Osteoblast (primary cell): ENCODE measurements around the gene DBNDD2. TPM values are rescaled to one million over a fixed set of nuclear protein-coding genes. Genes with fewer than 3 reads are reported as not detected.

ENCODE experiments used
- DNase-seq: peaks from one replicate; pipeline ENCODE4 v3.0.0; 2011; ENCODE audit warnings: low spot score, mixed read lengths; ENCODE audit not compliant: insufficient read length; ENCODE audit errors: missing footprints
- H2AFZ ChIP-seq: 2 replicates; pipeline ENCODE4 v1.6.0; 2011; ENCODE audit warnings: mild to moderate bottlenecking, low read length
- H3K27ac ChIP-seq: 2 replicates; pipeline ENCODE4 v1.5.1; 2011; ENCODE audit warnings: mild to moderate bottlenecking, low read depth, low read length, moderate library complexity
- H3K27me3 ChIP-seq: 2 replicates; pipeline ENCODE4 v1.6.0; 2012; ENCODE audit warnings: mild to moderate bottlenecking, control low read depth, inconsistent platforms, low read length, moderate library complexity; ENCODE audit not compliant: insufficient read depth
- H3K36me3 ChIP-seq: 2 replicates; pipeline ENCODE4 v1.5.1; 2011; ENCODE audit warnings: mild to moderate bottlenecking, low read length, control low read depth, moderate library complexity; ENCODE audit not compliant: insufficient read depth
- H3K4me1 ChIP-seq: 2 replicates; pipeline ENCODE4 v1.5.1; 2011; ENCODE audit warnings: mild to moderate bottlenecking, low read length, control low read depth, moderate library complexity; ENCODE audit not compliant: insufficient read depth
- H3K4me2 ChIP-seq: 2 replicates; pipeline ENCODE4 v1.6.0; 2011; ENCODE audit warnings: mild to moderate bottlenecking, low read length; ENCODE audit not compliant: insufficient read depth
- H3K4me3 ChIP-seq: fragments of 200-600 bp; sonication (generic); 3 replicates; pipeline ENCODE4 v1.5.1; 2012; ENCODE audit warnings: mild to moderate bottlenecking, low read length, inconsistent platforms; ENCODE audit not compliant: insufficient read depth
- H3K79me2 ChIP-seq: 2 replicates; pipeline ENCODE4 v1.6.0; 2012; ENCODE audit warnings: mild to moderate bottlenecking, low read length, control low read depth, inconsistent platforms; ENCODE audit not compliant: insufficient read depth
- H3K9me3 ChIP-seq: 2 replicates; pipeline ENCODE4 v1.5.1; 2011; ENCODE audit warnings: low read depth, low read length, control low read depth
- H4K20me1 ChIP-seq: 2 replicates; pipeline ENCODE4 v1.6.0; 2012; ENCODE audit warnings: mild to moderate bottlenecking, low read length, control low read depth; ENCODE audit not compliant: insufficient read depth
- total RNA-seq: library from RNA; depleted of rRNA; stranded (reverse); fragments of >200 nt; gene quantifications from 2 replicates; pipeline ENCODE4 v1.2.3, GENCODE V29; 2012
- TF ChIP-seq, protein P1 (sequence below): IDR thresholded peaks from 2 replicates; pipeline ENCODE4 v1.5.1; 2011; ENCODE audit warnings: mild to moderate bottlenecking, low read depth, low read length, moderate library complexity; ENCODE audit errors: extremely low read depth

DBNDD2 gene
- total RNA-seq, 1 donor: 8.7 TPM

DNA sequence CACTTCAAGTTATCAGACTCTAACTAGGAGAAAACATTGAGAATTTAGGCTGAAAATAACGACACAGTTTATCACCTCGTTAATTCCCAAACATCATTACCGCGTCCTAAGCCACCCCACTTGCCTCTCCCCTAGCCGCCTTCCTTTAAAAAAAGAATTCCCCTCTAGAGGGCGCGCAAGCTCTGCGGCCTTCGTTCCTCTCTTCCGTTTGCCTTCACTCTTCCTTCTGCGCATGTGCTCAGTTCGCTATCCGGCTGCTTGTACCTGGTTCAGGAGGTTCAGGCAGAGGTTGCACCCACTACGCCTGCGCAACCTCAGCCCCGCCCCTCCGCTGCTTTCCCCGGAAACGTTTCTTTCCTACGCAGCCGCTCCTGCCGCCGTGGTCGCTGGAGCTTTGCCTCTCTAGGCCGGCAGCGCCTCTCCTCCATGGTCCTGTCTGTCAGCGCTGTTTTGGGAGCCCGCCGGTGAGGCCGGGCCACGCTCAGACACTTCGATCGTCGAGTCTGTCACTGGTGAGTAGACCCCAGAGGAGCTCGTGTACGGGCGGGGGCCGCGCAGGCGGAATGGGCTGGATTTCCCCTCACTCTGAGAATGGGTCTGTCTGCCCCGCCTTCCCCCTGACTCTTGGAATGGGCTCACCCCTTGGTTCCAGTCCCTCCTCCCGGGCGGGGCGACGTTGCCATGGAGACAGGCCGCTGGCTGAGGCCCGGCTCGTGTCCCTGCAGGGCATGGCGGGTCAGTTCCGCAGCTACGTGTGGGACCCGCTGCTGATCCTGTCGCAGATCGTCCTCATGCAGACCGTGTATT is 45.1 kb upstream of the DBNDD2 start, which contains the start of gene SYS1:
TSS of gene SYS1 (plus strand) at position 353 of the 807 bp plus-strand sequence. CDS start at position 729, 376 bp downstream.
- H3K79me2 ChIP-seq: peaks cover 25% of the 10 kb centered on the region
- no peaks in the 10 kb centered on the region for H3K27me3 ChIP-seq
- H3K27ac ChIP-seq: peak within 1 kb of the TSS; percentile 89
- H4K20me1 ChIP-seq: peaks cover 5% of the 10 kb centered on the region
- TF ChIP-seq, protein P1, sequence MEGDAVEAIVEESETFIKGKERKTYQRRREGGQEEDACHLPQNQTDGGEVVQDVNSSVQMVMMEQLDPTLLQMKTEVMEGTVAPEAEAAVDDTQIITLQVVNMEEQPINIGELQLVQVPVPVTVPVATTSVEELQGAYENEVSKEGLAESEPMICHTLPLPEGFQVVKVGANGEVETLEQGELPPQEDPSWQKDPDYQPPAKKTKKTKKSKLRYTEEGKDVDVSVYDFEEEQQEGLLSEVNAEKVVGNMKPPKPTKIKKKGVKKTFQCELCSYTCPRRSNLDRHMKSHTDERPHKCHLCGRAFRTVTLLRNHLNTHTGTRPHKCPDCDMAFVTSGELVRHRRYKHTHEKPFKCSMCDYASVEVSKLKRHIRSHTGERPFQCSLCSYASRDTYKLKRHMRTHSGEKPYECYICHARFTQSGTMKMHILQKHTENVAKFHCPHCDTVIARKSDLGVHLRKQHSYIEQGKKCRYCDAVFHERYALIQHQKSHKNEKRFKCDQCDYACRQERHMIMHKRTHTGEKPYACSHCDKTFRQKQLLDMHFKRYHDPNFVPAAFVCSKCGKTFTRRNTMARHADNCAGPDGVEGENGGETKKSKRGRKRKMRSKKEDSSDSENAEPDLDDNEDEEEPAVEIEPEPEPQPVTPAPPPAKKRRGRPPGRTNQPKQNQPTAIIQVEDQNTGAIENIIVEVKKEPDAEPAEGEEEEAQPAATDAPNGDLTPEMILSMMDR: peak; percentile 98
- peaks cover 41% of the 10 kb centered on the region for H3K4me1 ChIP-seq
- no peaks in the 10 kb centered on the region for H3K9me3 ChIP-seq
- peak within 1 kb of the TSS; percentile 96 for H3K4me2 ChIP-seq
- H3K36me3 ChIP-seq: peaks cover 22% of the 10 kb centered on the region
- peak within 1 kb of the TSS; percentile 98 for H2AFZ ChIP-seq
- peak; percentile 98 for DNase-seq
- peak within 1 kb of the TSS; percentile 83 for H3K4me3 ChIP-seq

- H4K20me1 ChIP-seq: peaks cover 5% of the 10 kb centered on the region
- peaks cover 33% of the 10 kb centered on the region for H3K4me1 ChIP-seq
- H3K27me3 ChIP-seq: no peaks in the 10 kb centered on the region
- H3K9me3 ChIP-seq: no peaks in the 10 kb centered on the region
- peaks cover 25% of the 10 kb centered on the region for H3K79me2 ChIP-seq
- TF ChIP-seq, protein P1: no peak
- DNase-seq: peak; percentile 56
- peak overlapping the region; percentile 89 for H2AFZ ChIP-seq
- peaks cover 23% of the 10 kb centered on the region for H3K36me3 ChIP-seq
- H3K27ac ChIP-seq: peak overlapping the region; percentile 89
- peak overlapping the region; percentile 83 for H3K4me3 ChIP-seq
- H3K4me2 ChIP-seq: peak overlapping the region; percentile 96
These were observed 44.2 kb upstream of the DBNDD2 start for GRCh38 chr20:45363611-45364492.

- H3K36me3 ChIP-seq: peaks cover 23% of the 10 kb centered on the region
- H2AFZ ChIP-seq: no peak overlapping the region
These were observed 42.6 kb upstream of the DBNDD2 start for GRCh38 chr20:45365444-45365970.

More at GRCh38 chr20:45365444-45365970, 42.6 kb upstream of the DBNDD2 start:
- H3K79me2 ChIP-seq: peaks cover 25% of the 10 kb centered on the region
- peaks cover 17% of the 10 kb centered on the region for H3K4me1 ChIP-seq
- no peak overlapping the region for H3K27ac ChIP-seq
- H3K4me3 ChIP-seq: no peak overlapping the region
- no peak for DNase-seq
- H3K4me2 ChIP-seq: no peak overlapping the region
- peaks cover 5% of the 10 kb centered on the region for H4K20me1 ChIP-seq
- H3K27me3 ChIP-seq: no peaks in the 10 kb centered on the region
- TF ChIP-seq, protein P1: no peak
- no peaks in the 10 kb centered on the region for H3K9me3 ChIP-seq
